ENCODE measurements around the gene CCDC27.

CCDC27 gene

GRCh38 chr1:3771108-3772026 lies 19.1 kb downstream of the CCDC27 start:
- DNase-seq (ENCODE audit: extremely low spot score) = no peak
- POLR2A ChIA-PET = interaction anchor here (0.6 to 3.0 kb wide), 3 partner anchors 11 to 43 kb away, joined by 3 to 11 read pairs (median 5); partner anchors contain the start of gene LRRC47

DNA sequence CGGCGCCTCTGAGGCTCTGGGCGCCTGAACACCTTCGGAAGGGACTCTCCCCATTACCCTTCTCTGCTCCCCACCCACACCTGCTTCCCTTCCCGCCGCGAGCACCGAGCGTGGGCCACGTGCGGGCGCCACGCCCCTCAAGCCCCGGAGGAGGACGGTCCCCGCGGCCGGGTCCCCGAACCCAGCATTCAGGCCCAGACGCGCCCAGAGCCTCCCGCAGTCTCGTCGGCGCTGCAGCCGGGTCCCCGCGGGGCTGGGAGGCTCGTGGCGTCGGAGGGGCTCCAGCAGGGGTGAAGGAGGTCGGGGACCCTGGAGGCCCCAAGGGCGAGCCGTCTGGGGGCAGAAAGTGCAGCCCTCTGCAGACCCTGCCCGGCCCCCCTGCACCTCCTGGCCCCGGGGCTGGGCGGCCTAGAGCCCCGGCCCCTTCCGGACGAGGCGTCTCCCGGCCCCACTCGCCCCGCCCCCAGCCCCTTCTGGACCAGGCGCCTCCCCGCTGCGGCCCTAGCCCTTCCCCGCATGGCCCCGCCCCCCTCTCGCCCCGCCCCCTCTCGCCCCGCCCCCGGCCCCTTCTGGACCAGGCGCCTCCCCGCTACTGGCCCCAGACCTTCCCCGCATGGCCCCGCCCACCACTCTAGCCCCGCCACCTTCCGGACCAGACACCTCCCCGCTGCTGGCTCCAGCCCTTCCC lies 19.9 kb downstream of the CCDC27 start:
- CTCF ChIA-PET = no interaction called here
- DNase-seq (ENCODE audit: extremely low spot score) = peak; percentile 99
- TF ChIP-seq L3MBTL2 (conservative IDR thresholded peaks at IDR 0.05) (peak; percentile 75), NFRKB (IDR thresholded peaks at IDR 0.05) (no peak)
- POLR2A ChIA-PET = interaction anchor here (0.6 to 3.0 kb wide), 3 partner anchors 11 to 44 kb away, joined by 3 to 11 read pairs (median 5); partner anchors contain the start of gene LRRC47

More at GRCh38 chr1:3771108-3772026, 19.1 kb downstream of the CCDC27 start:
- TF ChIP-seq FOXK2 (IDR thresholded peaks at IDR 0.05) = no peak
- TF ChIP-seq ELF4 (IDR thresholded peaks at IDR 0.05) = no peak
- no peak for TF ChIP-seq SUZ12 (IDR thresholded peaks at IDR 0.05)
- TF ChIP-seq FOXM1 (IDR thresholded peaks at IDR 0.05; ENCODE audit: borderline replicate concordance) = no peak
- no peak for TF ChIP-seq ARNT (IDR thresholded peaks at IDR 0.05)
- no peak for TF ChIP-seq NFRKB (IDR thresholded peaks at IDR 0.05)
- no peak for TF ChIP-seq TARDBP (IDR thresholded peaks at IDR 0.05)
- CTCF ChIA-PET = no interaction called here

DNA sequence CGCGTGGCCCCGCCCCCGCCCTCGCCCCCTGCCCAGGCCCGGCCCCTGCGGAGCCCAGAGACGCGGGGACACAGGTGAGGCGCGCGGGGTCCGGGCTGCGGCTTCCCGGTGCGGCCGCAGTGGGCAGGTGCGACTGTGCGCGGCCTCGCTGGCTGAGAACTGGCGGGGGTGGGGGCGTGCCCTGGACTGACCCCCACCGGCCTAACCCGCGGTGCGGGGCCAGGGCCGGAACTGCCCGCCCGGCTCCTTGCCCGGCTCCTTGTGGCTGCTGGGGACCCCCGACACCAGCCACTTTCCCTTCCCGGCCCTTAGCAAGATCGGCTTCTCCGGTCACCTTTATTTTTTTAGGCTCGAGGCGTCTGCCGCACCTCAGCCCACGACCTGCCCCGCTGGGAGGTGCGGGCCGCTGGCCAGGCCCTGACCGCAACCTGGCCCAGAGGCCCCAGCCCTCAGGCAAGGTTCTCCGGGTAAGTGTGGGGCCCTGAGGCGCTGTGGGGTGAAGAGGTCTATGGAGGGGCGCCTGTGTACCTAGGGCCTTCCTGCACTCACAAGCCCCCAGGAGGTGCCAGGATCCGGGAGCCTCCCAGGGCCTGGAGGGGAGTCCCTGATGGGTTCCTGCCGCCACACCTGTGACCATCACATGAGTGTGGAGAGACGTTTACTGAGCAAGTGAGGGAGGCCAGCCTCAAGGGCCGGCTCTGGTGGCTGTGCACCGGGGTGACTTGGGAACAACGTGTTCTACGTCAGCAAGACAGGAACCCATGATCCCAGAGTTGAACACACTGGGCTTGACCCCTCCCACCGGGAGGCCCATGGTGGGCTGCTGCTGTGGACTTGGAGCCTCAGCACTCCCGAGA lies 20.7 kb downstream of the CCDC27 start, which contains the start of gene SMIM1:
Gene SMIM1, plus strand, starts transcription at position 35 of the 857 bp plus-strand sequence. CDS start 2,625 bp downstream, outside the sequence.
- ChIA-PET CTCF (no interaction called here), POLR2A (interaction anchor here (1.6 kb wide), 1 partner anchor 24 kb away, joined by 3 read pairs; the partner anchor contains the start of gene LRRC47)
- TF ChIP-seq HDGF (IDR thresholded peaks at IDR 0.05; ENCODE audit: borderline replicate concordance) (no peak), ELF4 (IDR thresholded peaks at IDR 0.05) (no peak), ZNF384 (IDR thresholded peaks at IDR 0.05) (no peak), FOXK2 (IDR thresholded peaks at IDR 0.05) (no peak), CTBP1 (IDR thresholded peaks at IDR 0.05; ENCODE audit: borderline replicate concordance) (no peak), SUZ12 (IDR thresholded peaks at IDR 0.05) (no peak), FOXM1 (IDR thresholded peaks at IDR 0.05; ENCODE audit: borderline replicate concordance) (no peak), BHLHE40 (IDR thresholded peaks at IDR 0.05; ENCODE audit: borderline replicate concordance) (no peak), NFRKB (IDR thresholded peaks at IDR 0.05) (no peak), SP1 (IDR thresholded peaks at IDR 0.05) (no peak), FOXA1 (IDR thresholded peaks at IDR 0.05) (no peak), L3MBTL2 (conservative IDR thresholded peaks at IDR 0.05) (no peak), LEF1 (IDR thresholded peaks at IDR 0.05; ENCODE audit: borderline replicate concordance) (no peak), ARNT (IDR thresholded peaks at IDR 0.05) (no peak)
- TF ChIP-seq, protein P1, sequence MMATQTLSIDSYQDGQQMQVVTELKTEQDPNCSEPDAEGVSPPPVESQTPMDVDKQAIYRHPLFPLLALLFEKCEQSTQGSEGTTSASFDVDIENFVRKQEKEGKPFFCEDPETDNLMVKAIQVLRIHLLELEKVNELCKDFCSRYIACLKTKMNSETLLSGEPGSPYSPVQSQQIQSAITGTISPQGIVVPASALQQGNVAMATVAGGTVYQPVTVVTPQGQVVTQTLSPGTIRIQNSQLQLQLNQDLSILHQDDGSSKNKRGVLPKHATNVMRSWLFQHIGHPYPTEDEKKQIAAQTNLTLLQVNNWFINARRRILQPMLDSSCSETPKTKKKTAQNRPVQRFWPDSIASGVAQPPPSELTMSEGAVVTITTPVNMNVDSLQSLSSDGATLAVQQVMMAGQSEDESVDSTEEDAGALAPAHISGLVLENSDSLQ (IDR thresholded peaks at IDR 0.05) = no peak
- no peak for DNase-seq (ENCODE audit: extremely low spot score)

- TF ChIP-seq, protein P1 (IDR thresholded peaks at IDR 0.05) = no peak
- no peak for TF ChIP-seq BHLHE40 (IDR thresholded peaks at IDR 0.05; ENCODE audit: borderline replicate concordance)
- no peak for TF ChIP-seq FOXK2 (IDR thresholded peaks at IDR 0.05)
- TF ChIP-seq NFRKB (IDR thresholded peaks at IDR 0.05) = no peak
- TF ChIP-seq HDGF (IDR thresholded peaks at IDR 0.05; ENCODE audit: borderline replicate concordance) = no peak
- DNase-seq (ENCODE audit: extremely low spot score) = no peak
- CTCF ChIA-PET = no interaction called here
- POLR2A ChIA-PET = interaction anchor here (1.6 kb wide), 1 partner anchor 23 kb away, joined by 3 read pairs; the partner anchor contains the start of gene LRRC47
These were observed 21.5 kb downstream of the CCDC27 start for GRCh38 chr1:3773572-3774275.

DNA sequence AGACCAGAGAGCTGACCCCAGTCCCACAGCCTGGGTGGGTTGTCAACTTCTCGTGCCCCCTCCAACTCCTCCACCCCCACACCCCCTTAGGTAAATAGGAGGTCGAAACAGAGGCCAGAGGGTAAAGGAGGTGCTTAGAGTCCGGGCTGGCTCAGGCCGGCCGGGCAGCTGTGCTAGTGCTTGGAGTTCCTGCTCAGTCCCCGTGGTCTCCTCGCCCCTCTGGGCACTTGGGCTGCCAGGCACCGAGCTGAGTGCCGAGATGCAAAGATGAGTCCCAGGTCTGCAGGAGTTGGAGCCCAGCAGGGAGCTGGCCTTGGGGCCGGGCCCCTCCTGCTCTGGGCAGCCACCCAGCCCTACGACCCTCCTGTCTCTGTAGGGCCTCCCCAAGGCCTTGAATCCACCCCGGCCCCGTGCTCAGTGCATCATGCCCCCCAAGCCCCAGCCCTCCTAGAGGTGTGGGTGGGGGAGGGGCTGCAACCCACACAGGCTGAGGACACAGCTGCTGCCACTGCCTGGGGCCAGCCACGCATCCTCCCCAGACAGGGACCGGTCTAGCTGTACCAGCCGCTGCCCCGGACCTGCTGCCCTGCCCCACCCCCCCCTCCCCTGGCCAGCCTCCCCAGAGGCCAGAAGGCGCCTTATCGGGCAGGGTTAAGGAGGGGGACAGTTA lies 22.2 kb downstream of the CCDC27 start:
- DNase-seq (ENCODE audit: extremely low spot score) = no peak
- TF ChIP-seq HDGF (IDR thresholded peaks at IDR 0.05; ENCODE audit: borderline replicate concordance) = no peak
- ChIA-PET CTCF (no interaction called here), POLR2A (interaction anchor here (1.6 kb wide), 1 partner anchor 22 kb away, joined by 3 read pairs; the partner anchor contains the start of gene LRRC47)
